ENCODE data around the gene AP5Z1.

AP5Z1 gene

DNA sequence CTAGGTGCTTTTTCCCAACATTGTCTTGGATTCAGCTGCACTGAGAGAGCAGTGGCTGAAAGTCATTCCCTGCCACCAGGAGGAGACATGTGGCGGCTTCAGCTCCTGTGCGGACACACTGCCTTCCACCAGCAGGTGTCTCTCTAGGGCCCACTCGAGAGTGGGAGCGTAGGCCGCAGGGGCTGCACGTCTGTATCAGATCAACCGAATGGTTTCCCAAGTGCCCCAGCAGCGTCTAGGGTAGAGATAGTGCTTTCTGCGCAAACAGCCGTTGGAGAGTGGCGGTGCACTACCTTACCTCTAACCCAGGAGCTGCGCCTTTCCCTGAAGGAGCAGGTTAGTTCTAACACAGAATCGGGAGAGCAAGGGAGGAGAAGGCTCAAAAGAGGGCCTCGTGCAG lies 54.8 kb downstream of the AP5Z1 start:
- Histone ChIP-seq H3K9me3 (ENCODE audit: control extremely low read depth in 1 of 5, control insufficient read depth in 4 of 5, insufficient read depth in 2 of 5, low read depth in 1 of 5, low read length in 4 of 5) (no peaks in the 10 kb centered on the region), H3K4me3 (ENCODE audit: control insufficient read depth in 1 of 7, extremely low read depth in 1 of 7, insufficient read depth in 4 of 7, low read depth in 2 of 7, low read length in 6 of 7) (no peak overlapping the region), H3K27ac (ENCODE audit: insufficient read depth in 1 of 2, low read depth in 1 of 2, low read length in 2 of 2, poor library complexity in 1 of 2, severe bottlenecking in 2 of 2) (no peak overlapping the region), H3K4me1 (ENCODE audit: control extremely low read depth in 1 of 4, control insufficient read depth in 4 of 4, insufficient read depth in 4 of 4, low read length in 3 of 4) (peaks cover 0 to 3% (median 0%) of the 10 kb centered on the region in 4 experiments), H3K27me3 (replicated peaks in 2 of 5; ENCODE audit: control insufficient read depth in 4 of 5, insufficient read depth in 5 of 5, low read length in 4 of 5) (no peaks in the 10 kb centered on the region), H3K36me3 (ENCODE audit: control insufficient read depth in 4 of 4, insufficient read depth in 4 of 4, low read length in 3 of 4) (no peaks in the 10 kb centered on the region)
- ChIA-PET POLR2A (no interaction called here), CTCF (interaction anchor here (0.9 to 5.7 kb wide), 21 partner anchors 8 to 621 kb away, joined by 3 to 42 read pairs (median 6); partner anchors contain the start of genes PAPOLB and RADIL)
- peak; percentile 82 to 89 (median 86) for DNase-seq
- 46% methylated on average over 13 of the region's 14 CpGs for WGBS (ENCODE audit: insufficient coverage)

DNA sequence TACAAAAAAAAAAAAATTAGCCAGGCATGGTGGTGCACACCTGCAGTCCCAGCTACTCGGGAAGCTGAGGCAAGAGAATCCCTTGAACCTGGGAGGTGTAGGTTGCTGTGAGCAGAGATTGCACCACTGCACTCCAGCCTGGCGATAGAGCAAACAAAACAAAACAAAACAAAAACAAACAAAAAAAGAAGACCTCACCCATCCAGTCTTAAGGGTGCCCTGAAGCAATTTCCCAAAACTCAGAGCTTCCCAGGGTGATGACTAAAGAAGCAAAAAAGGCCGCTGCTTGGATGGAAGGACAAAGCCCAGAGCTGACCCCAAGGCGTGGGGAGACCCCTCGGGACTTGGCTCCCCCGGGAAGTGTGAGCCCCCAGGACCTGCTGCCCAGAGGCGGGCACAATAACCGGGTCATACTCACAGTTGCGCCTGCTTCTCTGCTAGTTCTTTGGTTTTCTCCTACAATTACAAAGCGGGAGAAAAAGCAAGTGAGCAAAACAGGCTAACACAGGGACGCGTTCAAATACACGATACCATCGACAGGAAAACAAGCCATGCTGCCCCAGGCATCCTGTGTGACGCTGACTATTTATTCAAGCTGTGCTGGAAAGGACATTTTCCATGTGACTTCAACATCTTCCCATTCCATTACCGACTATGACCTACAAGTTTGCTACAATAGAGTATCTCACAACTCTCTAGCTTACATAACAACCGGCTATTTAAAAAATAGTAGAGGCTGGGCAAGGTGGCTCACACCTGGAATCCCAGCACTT lies 56.5 kb downstream of the AP5Z1 start:
- Histone ChIP-seq H3K27me3 (replicated peaks in 2 of 5; ENCODE audit: control insufficient read depth in 4 of 5, insufficient read depth in 5 of 5, low read length in 4 of 5) (no peaks in the 10 kb centered on the region), H3K4me1 (ENCODE audit: control extremely low read depth in 1 of 4, control insufficient read depth in 4 of 4, insufficient read depth in 4 of 4, low read length in 3 of 4) (peaks cover 0 to 3% (median under 1%) of the 10 kb centered on the region in 4 experiments), H3K27ac (ENCODE audit: insufficient read depth in 1 of 2, low read depth in 1 of 2, low read length in 2 of 2, poor library complexity in 1 of 2, severe bottlenecking in 2 of 2) (no peak overlapping the region), H3K36me3 (ENCODE audit: control insufficient read depth in 4 of 4, insufficient read depth in 4 of 4, low read length in 3 of 4) (no peaks in the 10 kb centered on the region), H3K4me3 (ENCODE audit: control insufficient read depth in 1 of 7, extremely low read depth in 1 of 7, insufficient read depth in 4 of 7, low read depth in 2 of 7, low read length in 6 of 7) (no peak overlapping the region), H3K9me3 (ENCODE audit: control extremely low read depth in 1 of 5, control insufficient read depth in 4 of 5, insufficient read depth in 2 of 5, low read depth in 1 of 5, low read length in 4 of 5) (no peaks in the 10 kb centered on the region)
- POLR2A ChIA-PET = interaction anchor here (0.6 kb wide), 1 partner anchor 487 kb away, joined by 3 read pairs; no protein-coding TSS in a partner anchor
- DNase-seq = no peak
- WGBS (ENCODE audit: insufficient coverage) = 98% methylated on average over 16 of the region's 17 CpGs
- CTCF ChIA-PET = interaction anchor here (0.6 to 5.7 kb wide), 10 partner anchors 14 to 1843 kb away, joined by 3 to 42 read pairs (median 6); partner anchors contain the start of gene RADIL

DNA sequence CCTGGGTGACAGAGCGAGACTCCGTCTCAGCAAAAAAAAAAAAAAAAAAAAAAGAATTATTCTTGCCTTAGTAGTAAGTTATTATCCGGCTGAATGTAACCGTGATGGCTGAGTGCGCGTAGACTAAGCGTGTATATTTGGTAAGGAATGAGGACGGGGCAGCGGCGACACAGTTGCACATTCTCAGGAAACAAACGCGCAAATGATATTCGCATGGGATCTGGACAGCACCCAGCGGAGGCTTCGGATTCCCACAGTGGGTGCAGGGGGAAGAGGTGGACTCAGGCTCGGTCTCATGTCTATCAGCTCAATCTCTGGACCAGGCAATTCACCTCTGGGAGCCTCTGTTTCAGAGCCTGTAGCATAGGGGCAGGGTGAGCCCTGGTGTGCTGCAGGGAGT lies 57.3 kb downstream of the AP5Z1 start:
- no peaks in the 10 kb centered on the region for H3K9me3 ChIP-seq (ENCODE audit: control extremely low read depth in 1 of 5, control insufficient read depth in 4 of 5, insufficient read depth in 2 of 5, low read depth in 1 of 5, low read length in 4 of 5)
- peaks cover 0 to 3% (median 2%) of the 10 kb centered on the region in 4 experiments for H3K4me1 ChIP-seq (ENCODE audit: control extremely low read depth in 1 of 4, control insufficient read depth in 4 of 4, insufficient read depth in 4 of 4, low read length in 3 of 4)
- no peak overlapping the region for H3K27ac ChIP-seq (ENCODE audit: insufficient read depth in 1 of 2, low read depth in 1 of 2, low read length in 2 of 2, poor library complexity in 1 of 2, severe bottlenecking in 2 of 2)
- no peak for DNase-seq
- no peaks in the 10 kb centered on the region for H3K27me3 ChIP-seq (replicated peaks in 2 of 5; ENCODE audit: control insufficient read depth in 4 of 5, insufficient read depth in 5 of 5, low read length in 4 of 5)
- 95% methylated on average over 13 of the region's 16 CpGs for WGBS (ENCODE audit: insufficient coverage)
- ChIA-PET CTCF (interaction anchor here (1.8 to 5.7 kb wide), 3 partner anchors 35 to 253 kb away, joined by 8 to 42 read pairs (median 29); partner anchors contain the start of gene RADIL), POLR2A (no interaction called here)
- no peaks in the 10 kb centered on the region for H3K36me3 ChIP-seq (ENCODE audit: control insufficient read depth in 4 of 4, insufficient read depth in 4 of 4, low read length in 3 of 4)
- H3K4me3 ChIP-seq (ENCODE audit: control insufficient read depth in 1 of 7, extremely low read depth in 1 of 7, insufficient read depth in 4 of 7, low read depth in 2 of 7, low read length in 6 of 7) = no peak overlapping the region

DNA sequence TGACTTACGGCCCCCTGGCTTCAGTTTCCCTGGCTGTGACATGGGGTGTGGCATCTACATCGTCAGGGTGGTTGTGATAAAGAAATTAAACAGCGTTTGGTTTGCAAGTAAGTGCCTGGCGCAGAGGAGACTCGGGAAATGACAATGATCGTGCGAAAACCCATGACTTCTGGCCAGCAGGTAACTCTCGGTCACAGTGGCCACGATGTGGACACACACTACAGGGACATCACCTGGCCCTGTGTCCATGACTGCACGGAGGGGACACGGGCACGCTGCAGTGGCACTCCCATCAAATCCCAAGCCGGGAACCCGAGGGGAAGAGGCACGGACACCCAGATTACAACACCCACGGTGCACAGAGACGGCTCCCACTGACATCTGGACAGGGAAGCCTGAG lies 57.8 kb downstream of the AP5Z1 start:
- no peak for DNase-seq
- POLR2A ChIA-PET = no interaction called here
- CTCF ChIA-PET = no interaction called here

GRCh38 chr7:4833691-4834600 lies 58.5 kb downstream of the AP5Z1 start:
- CTCF ChIA-PET = no interaction called here
- H3K27ac ChIP-seq (ENCODE audit: insufficient read depth in 1 of 2, low read depth in 1 of 2, low read length in 2 of 2, poor library complexity in 1 of 2, severe bottlenecking in 2 of 2) = no peak overlapping the region
- no peaks in the 10 kb centered on the region for H3K36me3 ChIP-seq (ENCODE audit: control insufficient read depth in 4 of 4, insufficient read depth in 4 of 4, low read length in 3 of 4)
- POLR2A ChIA-PET = no interaction called here
- H3K27me3 ChIP-seq (replicated peaks in 2 of 5; ENCODE audit: control insufficient read depth in 4 of 5, insufficient read depth in 5 of 5, low read length in 4 of 5) = no peaks in the 10 kb centered on the region
- no peak overlapping the region for H3K4me3 ChIP-seq (ENCODE audit: control insufficient read depth in 1 of 7, extremely low read depth in 1 of 7, insufficient read depth in 4 of 7, low read depth in 2 of 7, low read length in 6 of 7)
- peaks cover 0 to 3% (median 2%) of the 10 kb centered on the region in 4 experiments for H3K4me1 ChIP-seq (ENCODE audit: control extremely low read depth in 1 of 4, control insufficient read depth in 4 of 4, insufficient read depth in 4 of 4, low read length in 3 of 4)
- WGBS (ENCODE audit: insufficient coverage) = 97% methylated on average over 31 of the region's 36 CpGs
- no peaks in the 10 kb centered on the region for H3K9me3 ChIP-seq (ENCODE audit: control extremely low read depth in 1 of 5, control insufficient read depth in 4 of 5, insufficient read depth in 2 of 5, low read depth in 1 of 5, low read length in 4 of 5)
- no peak for DNase-seq

More for the DNA sequence above, 57.8 kb downstream of the AP5Z1 start:
- peaks cover 0 to 3% (median 2%) of the 10 kb centered on the region in 4 experiments for H3K4me1 ChIP-seq (ENCODE audit: control extremely low read depth in 1 of 4, control insufficient read depth in 4 of 4, insufficient read depth in 4 of 4, low read length in 3 of 4)
- no peaks in the 10 kb centered on the region for H3K36me3 ChIP-seq (ENCODE audit: control insufficient read depth in 4 of 4, insufficient read depth in 4 of 4, low read length in 3 of 4)
- no peaks in the 10 kb centered on the region for H3K27me3 ChIP-seq (replicated peaks in 2 of 5; ENCODE audit: control insufficient read depth in 4 of 5, insufficient read depth in 5 of 5, low read length in 4 of 5)
- 87% methylated on average over 14 of the region's 17 CpGs for WGBS (ENCODE audit: insufficient coverage)
- no peaks in the 10 kb centered on the region for H3K9me3 ChIP-seq (ENCODE audit: control extremely low read depth in 1 of 5, control insufficient read depth in 4 of 5, insufficient read depth in 2 of 5, low read depth in 1 of 5, low read length in 4 of 5)
- no peak overlapping the region for H3K4me3 ChIP-seq (ENCODE audit: control insufficient read depth in 1 of 7, extremely low read depth in 1 of 7, insufficient read depth in 4 of 7, low read depth in 2 of 7, low read length in 6 of 7)
- H3K27ac ChIP-seq (ENCODE audit: insufficient read depth in 1 of 2, low read depth in 1 of 2, low read length in 2 of 2, poor library complexity in 1 of 2, severe bottlenecking in 2 of 2) = no peak overlapping the region

GRCh38 chr7:4834601-4835397 lies 59.4 kb downstream of the AP5Z1 start:
- Histone ChIP-seq H3K4me3 (ENCODE audit: control insufficient read depth in 1 of 7, extremely low read depth in 1 of 7, insufficient read depth in 4 of 7, low read depth in 2 of 7, low read length in 6 of 7) (no peak overlapping the region), H3K27ac (ENCODE audit: insufficient read depth in 1 of 2, low read depth in 1 of 2, low read length in 2 of 2, poor library complexity in 1 of 2, severe bottlenecking in 2 of 2) (no peak overlapping the region), H3K36me3 (ENCODE audit: control insufficient read depth in 4 of 4, insufficient read depth in 4 of 4, low read length in 3 of 4) (no peaks in the 10 kb centered on the region), H3K27me3 (replicated peaks in 2 of 5; ENCODE audit: control insufficient read depth in 4 of 5, insufficient read depth in 5 of 5, low read length in 4 of 5) (no peaks in the 10 kb centered on the region), H3K4me1 (ENCODE audit: control extremely low read depth in 1 of 4, control insufficient read depth in 4 of 4, insufficient read depth in 4 of 4, low read length in 3 of 4) (peaks cover 0 to 3% (median 2%) of the 10 kb centered on the region in 4 experiments), H3K9me3 (ENCODE audit: control extremely low read depth in 1 of 5, control insufficient read depth in 4 of 5, insufficient read depth in 2 of 5, low read depth in 1 of 5, low read length in 4 of 5) (no peaks in the 10 kb centered on the region)
- ChIA-PET POLR2A (no interaction called here), CTCF (no interaction called here)
- WGBS (ENCODE audit: insufficient coverage) = 98% methylated on average over 57 of the region's 60 CpGs
- DNase-seq = no peak

Data from common myeloid progenitor, CD34-positive (primary cell).